ENCODE measurements around the gene OTUD6A. TPM values are rescaled to one million over a fixed set of nuclear protein-coding genes. Genes with fewer than 3 reads are reported as not detected.

OTUD6A gene
- total and polyA plus RNA-seq, 8 donors, result 0.09 to 0.13 (median 0.10) TPM; not detected in 5

DNA sequence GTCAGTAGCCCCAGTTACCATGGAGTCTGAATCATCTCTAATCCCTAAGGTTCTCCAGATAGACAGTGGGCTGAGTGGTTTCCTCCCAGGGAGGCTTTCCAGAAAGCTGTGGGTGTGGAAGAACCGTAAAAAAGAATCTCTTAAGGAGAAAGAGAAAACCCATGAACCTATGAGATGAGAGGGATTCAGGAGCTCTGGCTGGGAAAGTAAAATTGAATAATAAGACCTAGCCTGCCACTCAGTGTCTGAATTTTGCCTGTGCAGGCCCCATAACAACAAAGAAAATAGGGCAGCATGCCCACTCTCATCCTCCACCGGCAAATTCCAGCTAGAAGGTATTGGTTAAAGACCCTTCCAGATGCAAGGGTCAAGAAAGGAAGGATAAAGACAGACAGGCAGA is 29.5 kb upstream of the OTUD6A start:
- Histone ChIP-seq H3K4me1 (no peaks in the 10 kb centered on the region), H3K36me3 (no peaks in the 10 kb centered on the region), H3K9me3 (no peaks in the 10 kb centered on the region), H3K27ac (no peak overlapping the region), H3K27me3 (peaks cover 0 to 6% of the 10 kb centered on the region in 2 donors), H3K4me3 (no peak overlapping the region)
- TF ChIP-seq, protein P1, sequence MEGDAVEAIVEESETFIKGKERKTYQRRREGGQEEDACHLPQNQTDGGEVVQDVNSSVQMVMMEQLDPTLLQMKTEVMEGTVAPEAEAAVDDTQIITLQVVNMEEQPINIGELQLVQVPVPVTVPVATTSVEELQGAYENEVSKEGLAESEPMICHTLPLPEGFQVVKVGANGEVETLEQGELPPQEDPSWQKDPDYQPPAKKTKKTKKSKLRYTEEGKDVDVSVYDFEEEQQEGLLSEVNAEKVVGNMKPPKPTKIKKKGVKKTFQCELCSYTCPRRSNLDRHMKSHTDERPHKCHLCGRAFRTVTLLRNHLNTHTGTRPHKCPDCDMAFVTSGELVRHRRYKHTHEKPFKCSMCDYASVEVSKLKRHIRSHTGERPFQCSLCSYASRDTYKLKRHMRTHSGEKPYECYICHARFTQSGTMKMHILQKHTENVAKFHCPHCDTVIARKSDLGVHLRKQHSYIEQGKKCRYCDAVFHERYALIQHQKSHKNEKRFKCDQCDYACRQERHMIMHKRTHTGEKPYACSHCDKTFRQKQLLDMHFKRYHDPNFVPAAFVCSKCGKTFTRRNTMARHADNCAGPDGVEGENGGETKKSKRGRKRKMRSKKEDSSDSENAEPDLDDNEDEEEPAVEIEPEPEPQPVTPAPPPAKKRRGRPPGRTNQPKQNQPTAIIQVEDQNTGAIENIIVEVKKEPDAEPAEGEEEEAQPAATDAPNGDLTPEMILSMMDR (IDR thresholded peaks at IDR 0.05), result no peak
- no peak for DNase-seq
- intact Hi-C loops (cut with DNase I), result no loop called here
- no peak for ATAC-seq

DNA sequence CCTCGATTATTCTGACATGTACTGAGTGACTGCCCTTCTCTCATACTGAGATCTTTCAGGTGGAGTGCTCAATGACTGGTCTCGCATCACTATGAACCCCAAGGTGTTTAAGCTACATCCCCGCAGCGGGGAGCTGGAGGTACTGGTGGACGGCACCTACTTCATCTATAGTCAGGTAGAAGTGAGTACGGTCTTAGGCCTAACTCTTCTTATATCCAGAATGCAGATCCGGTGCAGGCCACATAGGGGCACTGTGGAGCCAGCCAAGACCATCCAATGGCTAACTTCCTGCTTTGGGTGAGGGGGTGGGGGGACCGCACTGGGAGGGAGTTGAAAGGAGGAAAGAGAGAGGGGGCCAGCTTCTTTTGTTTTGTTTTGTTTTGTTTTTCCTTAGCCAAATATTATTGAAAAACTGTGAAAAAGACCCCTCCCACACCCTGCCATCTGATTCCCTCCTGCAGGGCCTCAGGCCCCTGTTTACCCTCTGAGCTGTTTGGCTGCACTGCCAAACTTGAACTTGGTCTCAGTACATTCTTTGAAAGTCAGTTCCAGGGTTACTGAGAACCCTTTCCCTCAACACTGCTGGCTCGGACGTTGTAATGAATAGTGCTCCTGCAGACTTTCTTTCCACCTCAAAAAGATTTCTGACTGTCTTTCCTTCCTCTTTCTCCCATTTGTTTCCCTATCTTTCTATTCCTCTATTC is 28.8 kb upstream of the OTUD6A start:
- no peaks in the 10 kb centered on the region for H3K36me3 ChIP-seq
- H3K9me3 ChIP-seq, result no peaks in the 10 kb centered on the region
- peak; percentile 72 for ATAC-seq
- H3K4me3 ChIP-seq, result no peak overlapping the region
- TF ChIP-seq, protein P1 (IDR thresholded peaks at IDR 0.05), result peak; percentile 14 to 25
- intact Hi-C loops (cut with DNase I), result no loop called here
- H3K27me3 ChIP-seq, result peaks cover 0 to 6% of the 10 kb centered on the region in 2 donors
- no peak overlapping the region for H3K27ac ChIP-seq
- no peaks in the 10 kb centered on the region for H3K4me1 ChIP-seq
- DNase-seq, result peak in 1 of 4 donors; percentile 28

DNA sequence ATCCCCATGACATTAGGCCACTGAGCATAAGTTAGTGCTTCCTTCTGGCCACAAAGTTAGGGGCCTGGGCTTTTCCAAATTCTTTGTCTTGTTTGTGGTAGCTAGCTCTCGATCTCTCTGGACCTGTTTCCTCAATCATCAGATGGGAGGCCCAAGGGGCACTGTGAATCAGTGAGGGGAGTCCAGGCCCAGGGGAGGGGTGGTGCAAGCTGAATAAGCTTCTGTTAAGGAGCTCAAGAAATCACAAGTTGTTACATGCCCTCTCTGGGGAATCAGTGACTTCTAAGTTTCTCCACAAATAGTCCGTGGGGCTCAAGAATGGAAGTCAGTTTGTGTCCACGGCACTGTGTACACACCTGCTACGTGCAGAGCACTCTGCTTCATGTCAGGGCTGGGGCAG is 27.6 kb upstream of the OTUD6A start:
- no peak overlapping the region for H3K27ac ChIP-seq
- intact Hi-C loops (cut with DNase I), result loop anchor here in 1 of 2 donors (5.0 kb wide), 1 partner anchor 63 kb away; no protein-coding TSS in a partner anchor

DNA sequence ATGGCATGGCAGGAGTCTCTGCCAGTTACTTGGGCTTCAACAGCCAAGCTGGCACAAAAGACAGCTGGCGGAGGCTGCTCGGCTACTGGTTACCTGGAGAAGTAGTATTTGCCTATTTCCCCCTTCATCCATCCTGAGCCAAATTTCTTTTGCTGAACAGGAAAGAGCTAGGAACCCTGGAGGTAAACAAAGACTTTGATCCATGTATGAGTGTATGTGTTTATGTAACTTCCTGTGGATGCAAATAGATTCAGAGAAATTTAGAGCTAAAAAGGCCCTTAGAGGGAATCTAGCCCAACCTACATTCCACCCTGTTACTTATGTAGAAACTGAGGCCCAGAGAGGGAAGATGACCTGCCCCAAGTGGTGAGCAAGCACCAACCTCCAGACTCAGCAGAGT is 23.7 kb upstream of the OTUD6A start:
- no peaks in the 10 kb centered on the region for H3K4me1 ChIP-seq
- H3K36me3 ChIP-seq, result no peaks in the 10 kb centered on the region
- H3K9me3 ChIP-seq, result no peaks in the 10 kb centered on the region
- ATAC-seq (no peak), DNase-seq (no peak)
- intact Hi-C loops (cut with DNase I), result loop anchor here in 1 of 2 donors (5.0 kb wide), 1 partner anchor 59 kb away; no protein-coding TSS in a partner anchor
- no peak overlapping the region for H3K27ac ChIP-seq
- TF ChIP-seq, protein P1 (IDR thresholded peaks at IDR 0.05), result no peak
- H3K27me3 ChIP-seq, result no peaks in the 10 kb centered on the region
- no peak overlapping the region for H3K4me3 ChIP-seq

More for the DNA sequence above, 27.6 kb upstream of the OTUD6A start:
- Histone ChIP-seq H3K4me3 (no peak overlapping the region), H3K9me3 (no peaks in the 10 kb centered on the region), H3K36me3 (no peaks in the 10 kb centered on the region), H3K4me1 (no peaks in the 10 kb centered on the region), H3K27me3 (peaks cover 0 to 4% of the 10 kb centered on the region in 2 donors)
- no peak for ATAC-seq
- TF ChIP-seq, protein P1 (IDR thresholded peaks at IDR 0.05), result no peak
- DNase-seq, result no peak

DNA sequence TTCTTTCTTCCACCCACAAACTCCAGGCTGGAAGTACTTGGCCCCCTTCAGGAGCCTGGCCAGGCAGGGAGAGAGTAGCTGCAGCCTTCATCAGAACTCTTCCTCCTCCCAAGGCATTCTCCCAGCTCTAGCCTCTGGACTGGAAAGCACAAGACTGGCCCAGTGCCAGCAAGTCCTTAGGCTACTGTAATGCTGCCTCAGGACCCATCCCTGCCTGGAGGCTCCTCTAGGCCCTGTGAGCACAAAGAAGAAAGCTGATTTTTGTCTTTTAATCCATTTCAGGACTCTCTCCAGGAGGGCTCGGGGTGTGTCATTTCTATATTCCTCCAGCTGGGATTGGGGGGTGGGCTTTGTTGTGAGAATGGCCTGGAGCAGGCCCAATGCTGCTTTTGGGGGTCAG is 23.3 kb upstream of the OTUD6A start:
- TF ChIP-seq, protein P1 (IDR thresholded peaks at IDR 0.05), result no peak
- no peaks in the 10 kb centered on the region for H3K4me1 ChIP-seq
- DNase-seq, result no peak
- H3K36me3 ChIP-seq, result no peaks in the 10 kb centered on the region
- no peaks in the 10 kb centered on the region for H3K9me3 ChIP-seq
- H3K27me3 ChIP-seq, result no peaks in the 10 kb centered on the region
- H3K27ac ChIP-seq, result no peak overlapping the region
- ATAC-seq, result no peak
- H3K4me3 ChIP-seq, result no peak overlapping the region
- intact Hi-C loops (cut with DNase I), result loop anchor here in 1 of 2 donors (5.0 kb wide), 1 partner anchor 58 kb away; no protein-coding TSS in a partner anchor

All from left lung (tissue), 10 donors.